Colonic mucosa (tissue), 4 donors: ENCODE measurements around the gene WDFY4. TPM values are rescaled to one million over a fixed set of nuclear protein-coding genes. Genes with fewer than 3 reads are reported as not detected.

Experiments
- DNase-seq: peaks from one replicate; pipeline ENCODE4 v3.0.0-alpha.2; 2020
- H3K27ac ChIP-seq: fragments of 200-600 bp; one replicate; pipeline ENCODE4 v1.8.0; 2021
- H3K27me3 ChIP-seq: fragments of 200-600 bp; one replicate; pipeline ENCODE4 v1.8.0; 2021
- H3K36me3 ChIP-seq: fragments of 200-600 bp; one replicate; pipeline ENCODE4 v1.8.0; 2021
- H3K4me1 ChIP-seq: fragments of 200-600 bp; one replicate; pipeline ENCODE4 v1.8.0; 2021; ENCODE audit warnings: mild to moderate bottlenecking
- H3K4me3 ChIP-seq: fragments of 200-600 bp; one replicate; pipeline ENCODE4 v1.8.0; 2021
- H3K9ac ChIP-seq, 2 donors: one replicate each; pipeline ENCODE4 v1.7.0; 2013; ENCODE audit warnings: control low read depth in 2 of 2, low read depth in 2 of 2, low read length in 2 of 2
- H3K9me3 ChIP-seq: fragments of 200-600 bp; one replicate; pipeline ENCODE4 v1.8.0; 2021
- CTCF ChIP-seq: fragments of 200-600 bp; IDR thresholded peaks from one replicate; pipeline ENCODE4 v1.8.0; 2022; ENCODE audit warnings: antibody characterized with exemption, mild to moderate bottlenecking
- intact Hi-C: fragments of 100-400 bp; cut with DNase I; formaldehyde crosslinking; loops from one replicate; pipeline ENCODE4 v1.14.1; 2022
- total RNA-seq, 2 donors: library from RNA; stranded (reverse); fragmentation: NEBNext Ultra II Directional in 1 of 2; extraction: Animal tissue kit (Norgen Biotek cat#: 25700) in 1 of 2; gene quantifications; one replicate each; pipeline ENCODE4 v1.2.1, GENCODE V29; 2021
- donor health status: healthy.
- donor health status: DM: no; HTN: no; CAD: no.
- donor health status: DM: no; HTN: no; CAD: no.

Gene WDFY4
- total RNA-seq, 2 donors from 2014 or later, result 1.5 to 1.6 TPM

GRCh38 chr10:48657416-48657815 lies 27.3 kb upstream of the WDFY4 start:
- no peak overlapping the region for H3K27ac ChIP-seq
- DNase-seq, result no peak
- H3K27me3 ChIP-seq, result no peaks in the 10 kb centered on the region
- no peaks in the 10 kb centered on the region for H3K4me1 ChIP-seq
- no peaks in the 10 kb centered on the region for H3K9me3 ChIP-seq
- no peak for TF ChIP-seq CTCF
- H3K36me3 ChIP-seq, result no peaks in the 10 kb centered on the region
- no peak overlapping the region for H3K9ac ChIP-seq
- intact Hi-C loops, result loop anchor here (1.0 to 10.0 kb wide), 4 partner anchors 105 to 857 kb away; no protein-coding TSS in a partner anchor
- H3K4me3 ChIP-seq, result no peak overlapping the region

GRCh38 chr10:48658243-48658974 lies 26.3 kb upstream of the WDFY4 start:
- intact Hi-C loops, result loop anchor here (5.0 to 10.0 kb wide), 3 partner anchors 296 to 856 kb away; no protein-coding TSS in a partner anchor
- no peaks in the 10 kb centered on the region for H3K9me3 ChIP-seq
- no peak overlapping the region for H3K27ac ChIP-seq
- no peaks in the 10 kb centered on the region for H3K27me3 ChIP-seq
- no peaks in the 10 kb centered on the region for H3K4me1 ChIP-seq
- DNase-seq, result peak; percentile 76
- H3K9ac ChIP-seq, result no peak overlapping the region
- H3K36me3 ChIP-seq, result no peaks in the 10 kb centered on the region
- H3K4me3 ChIP-seq, result no peak overlapping the region
- peak; percentile 89 for TF ChIP-seq CTCF

GRCh38 chr10:48658975-48659269 lies 25.8 kb upstream of the WDFY4 start:
- TF ChIP-seq CTCF, result no peak
- no peaks in the 10 kb centered on the region for H3K36me3 ChIP-seq
- no peaks in the 10 kb centered on the region for H3K27me3 ChIP-seq
- no peaks in the 10 kb centered on the region for H3K9me3 ChIP-seq
- H3K4me1 ChIP-seq, result no peaks in the 10 kb centered on the region
- intact Hi-C loops, result loop anchor here (5.0 to 10.0 kb wide), 3 partner anchors 297 to 856 kb away; no protein-coding TSS in a partner anchor
- no peak overlapping the region for H3K4me3 ChIP-seq
- DNase-seq, result no peak
- no peak overlapping the region for H3K27ac ChIP-seq
- peak overlapping the region in 1 of 2 donors; percentile 30 for H3K9ac ChIP-seq

- H3K9me3 ChIP-seq, result no peaks in the 10 kb centered on the region
- H3K4me1 ChIP-seq, result no peaks in the 10 kb centered on the region
- H3K36me3 ChIP-seq, result no peaks in the 10 kb centered on the region
- H3K4me3 ChIP-seq, result no peak overlapping the region
- intact Hi-C loops, result loop anchor here (5.0 to 10.0 kb wide), 3 partner anchors 297 to 855 kb away; no protein-coding TSS in a partner anchor
- no peak overlapping the region for H3K9ac ChIP-seq
- no peaks in the 10 kb centered on the region for H3K27me3 ChIP-seq
- no peak overlapping the region for H3K27ac ChIP-seq
- no peak for TF ChIP-seq CTCF
- DNase-seq, result no peak
Measured at GRCh38 chr10:48659790-48660189, 24.9 kb upstream of the WDFY4 start.

GRCh38 chr10:48661441-48661840 lies 23.2 kb upstream of the WDFY4 start:
- no peak for TF ChIP-seq CTCF
- H3K4me3 ChIP-seq, result no peak overlapping the region
- H3K27me3 ChIP-seq, result no peaks in the 10 kb centered on the region
- no peak overlapping the region for H3K27ac ChIP-seq
- no peaks in the 10 kb centered on the region for H3K4me1 ChIP-seq
- no peak for DNase-seq
- no peaks in the 10 kb centered on the region for H3K9me3 ChIP-seq
- H3K9ac ChIP-seq, result no peak overlapping the region
- no peaks in the 10 kb centered on the region for H3K36me3 ChIP-seq
- intact Hi-C loops, result no loop called here
